NCI-H146 treated with DMSO at 0.1 percent for 48 hours (cell line): ENCODE measurements around the gene A1BG.

Experiments used
- DNase-seq: peaks from one replicate; lab custom pipeline; 2025; ENCODE audit not compliant: unreplicated experiment; lab: John Stamatoyannopoulos, UW

Gene A1BG

GRCh38 chr19:58304255-58304654, 49.0 kb downstream of the A1BG start:
- DNase-seq: no peak

GRCh38 chr19:58300620-58301019, 52.7 kb downstream of the A1BG start:
- no peak for DNase-seq

- no peak for DNase-seq
Observed at GRCh38 chr19:58296104-58296503, 57.2 kb downstream of the A1BG start.
